K562 (cell line): ENCODE results near the gene TIMM17B. TPM values are rescaled to one million over a fixed set of nuclear protein-coding genes. Genes with fewer than 3 reads are reported as not detected.

Source experiments
- AFF1 ChIP-seq, 2 experiments: fragments of 450-650 bp; IDR thresholded peaks; 2 replicates each; pipeline ENCODE4 v1.6.1; 2018; ENCODE audit warnings: mild to moderate bottlenecking in 2 of 2, low read depth in 1 of 2; ENCODE audit not compliant: partially characterized antibody in 2 of 2
- ARID3B ChIP-seq: fragments of 250-450 bp; sonication (Bioruptor Pico); IDR thresholded peaks from 2 replicates; pipeline ENCODE4 v1.4.0; 2020; ENCODE audit warnings: borderline replicate concordance
- ARID4B ChIP-seq: sonication (generic); formaldehyde crosslinking; IDR thresholded peaks from 2 replicates; pipeline ENCODE4 v1.8.0; 2022; ENCODE audit warnings: mild to moderate bottlenecking, missing genetic modification reagents
- CBX1 ChIP-seq: sonication (generic); IDR thresholded peaks from 2 replicates; pipeline ENCODE4 v1.6.1; 2016; ENCODE audit warnings: antibody characterized with exemption, low read depth, mild to moderate bottlenecking
- CEBPB ChIP-seq: fragments of 450-650 bp; IDR thresholded peaks from 2 replicates; pipeline ENCODE4 v1.6.1; 2016; ENCODE audit warnings: missing genetic modification characterization, missing compliant biosample characterization
- HDAC6 ChIP-seq: IDR thresholded peaks from 2 replicates; pipeline ENCODE4 v1.6.1; 2012; ENCODE audit warnings: low read depth, mild to moderate bottlenecking, control low read depth, inconsistent platforms, low read length, moderate library complexity
- HEY1 ChIP-seq: fragments of 250-450 bp; sonication (Bioruptor Pico); IDR thresholded peaks from 2 replicates; pipeline ENCODE4 v1.5.0; 2020; ENCODE audit warnings: mild to moderate bottlenecking, moderate library complexity, borderline replicate concordance
- MXI1 ChIP-seq: IDR thresholded peaks from 2 replicates; pipeline ENCODE4 v1.6.1; 2011; ENCODE audit warnings: low read depth, mild to moderate bottlenecking, improper control_type of control experiment, low read length
- NFRKB ChIP-seq: fragments of 450-650 bp; IDR thresholded peaks from 2 replicates; pipeline ENCODE4 v1.6.1; 2016; ENCODE audit warnings: low read depth
- NR2C2 ChIP-seq, 2 experiments: fragments of 200-800 bp in 1 of 2; sonication (Bioruptor generic) in 1 of 2; sonication (generic) in 1 of 2; formaldehyde crosslinking in 1 of 2; IDR thresholded peaks; 2 replicates each; pipeline versions ENCODE4 v1.6.1 to v1.8.0; 2016 to 2022; ENCODE audit warnings: mild to moderate bottlenecking in 1 of 2, missing compliant biosample characterization in 1 of 2, missing genetic modification characterization in 1 of 2, missing genetic modification reagents in 1 of 2
- POLR3G ChIP-seq: IDR thresholded peaks from 2 replicates; pipeline ENCODE4 v1.6.1; 2011; ENCODE audit not compliant: insufficient read length, insufficient replicate concordance; ENCODE audit errors: extremely low read depth
- RB1 ChIP-seq: fragments of 450-650 bp; IDR thresholded peaks from 2 replicates; pipeline ENCODE4 v1.6.1; 2017; ENCODE audit warnings: low read depth, mild to moderate bottlenecking
- SMAD3 ChIP-seq: fragments of 450-650 bp; formaldehyde crosslinking; conservative IDR thresholded peaks from 2 replicates; pipeline ENCODE4 v1.4.0; 2020; ENCODE audit warnings: mild to moderate bottlenecking
- THRA ChIP-seq: fragments of 450-650 bp; IDR thresholded peaks from 2 replicates; pipeline ENCODE4 v1.6.1; 2017; ENCODE audit warnings: mild to moderate bottlenecking, moderate library complexity
- ZNF561 ChIP-seq: fragments of 450-650 bp; formaldehyde crosslinking; conservative IDR thresholded peaks from 2 replicates; pipeline ENCODE4 v1.4.0; 2020; ENCODE audit warnings: mild to moderate bottlenecking, moderate library complexity
- polyA plus RNA-seq, 8 experiments: library from polyadenylated mRNA; depleted of rRNA in 4 of 8; stranded (reverse) in 5 of 8; unstranded in 3 of 8; fragments of >200 nt; fragmentation: Nextera tagmentation in 2 of 8; fragmentation: Illumina TruSeq in 1 of 8; extraction: Ambion mirVana in 2 of 8; extraction: Trizol in 1 of 8; gene quantifications; 2 replicates each; pipeline versions ENCODE4 v1.2.1 to v1.2.3, GENCODE V29; 2011 to 2014; ENCODE audit warnings: inconsistent platforms in 1 of 8, missing spikeins in 1 of 8
- total RNA-seq, 7 experiments: library from RNA; depleted of rRNA in 6 of 7; stranded (reverse); fragments of >200 nt in 6 of 7; fragmentation: Illumina TruSeq in 2 of 7; extraction: Trizol in 2 of 7; gene quantifications; 2 replicates each; pipeline versions ENCODE4 v1.2.1 to v1.2.3, GENCODE V29; 2011 to 2021; ENCODE audit warnings: low replicate concordance in 1 of 7

Gene TIMM17B
- total and polyA plus RNA-seq, 9 of the 15 experiments (the other 6 are each of a cell fraction or from before 2014, with no cell fraction given), result 9.9 to 184 (median 115) TPM

GRCh38 chrX:48917139-48918001, 19.8 kb upstream of the TIMM17B start (continued):
- TF ChIP-seq AFF1 (IDR thresholded peaks at IDR 0.05; ENCODE audit: low read depth in 1 of 2, partially characterized antibody in 2 of 2) (peak in 1 of 2 experiments; percentile 8), NR2C2 (CRISPR knock-in tag; IDR thresholded peaks at IDR 0.05) (peak; percentile 89), NR2C2 (tag; IDR thresholded peaks at IDR 0.05) (peak; percentile 96), CEBPB (no peak), RB1 (peak; percentile 83), MXI1 (peak; percentile 68), ARID3B (no peak), HDAC6 (no peak), HEY1 (CRISPR knock-in tag) (no peak), ZNF561 (no peak), POLR3G (no peak), ARID4B (CRISPR knock-in tag) (no peak), THRA (no peak), NFRKB (no peak), SMAD3 (CRISPR knock-in tag) (no peak), CBX1 (no peak)
